GM19452 (cell line): Measurements from ENCODE around the gene CHST4.
"Not testable (repeated sequence)": the region's sequence is repeated elsewhere in the genome, so short reads cannot be mapped to it uniquely, and the experiment has no call there.

Experiments used
- ATAC-seq: cut with Tn5 transposase; IDR thresholded peaks from one replicate; pipeline ENCODE4 v1.9.1; 2021; ENCODE audit not compliant: unreplicated experiment

CHST4 gene

DNA sequence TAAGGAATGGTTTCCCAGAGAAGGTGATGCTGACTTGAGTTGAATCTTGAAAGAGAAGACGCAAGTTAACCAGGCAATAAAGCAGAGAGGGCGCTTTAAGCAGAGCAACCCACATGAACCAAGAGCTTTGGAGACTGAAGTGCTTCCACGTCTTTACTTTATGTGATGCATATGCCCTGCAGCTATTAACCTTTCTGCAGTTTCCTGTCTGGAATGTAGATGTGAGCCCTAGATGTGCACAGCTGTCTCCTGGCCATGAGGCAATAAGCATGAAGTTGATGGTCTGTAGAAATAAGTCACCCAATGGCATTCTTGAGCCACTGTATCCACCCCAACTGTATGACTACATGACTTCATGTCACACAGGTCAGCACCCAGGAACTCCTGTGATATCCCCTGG lies 5.7 kb upstream of the CHST4 start:
- ATAC-seq, result no peak

DNA sequence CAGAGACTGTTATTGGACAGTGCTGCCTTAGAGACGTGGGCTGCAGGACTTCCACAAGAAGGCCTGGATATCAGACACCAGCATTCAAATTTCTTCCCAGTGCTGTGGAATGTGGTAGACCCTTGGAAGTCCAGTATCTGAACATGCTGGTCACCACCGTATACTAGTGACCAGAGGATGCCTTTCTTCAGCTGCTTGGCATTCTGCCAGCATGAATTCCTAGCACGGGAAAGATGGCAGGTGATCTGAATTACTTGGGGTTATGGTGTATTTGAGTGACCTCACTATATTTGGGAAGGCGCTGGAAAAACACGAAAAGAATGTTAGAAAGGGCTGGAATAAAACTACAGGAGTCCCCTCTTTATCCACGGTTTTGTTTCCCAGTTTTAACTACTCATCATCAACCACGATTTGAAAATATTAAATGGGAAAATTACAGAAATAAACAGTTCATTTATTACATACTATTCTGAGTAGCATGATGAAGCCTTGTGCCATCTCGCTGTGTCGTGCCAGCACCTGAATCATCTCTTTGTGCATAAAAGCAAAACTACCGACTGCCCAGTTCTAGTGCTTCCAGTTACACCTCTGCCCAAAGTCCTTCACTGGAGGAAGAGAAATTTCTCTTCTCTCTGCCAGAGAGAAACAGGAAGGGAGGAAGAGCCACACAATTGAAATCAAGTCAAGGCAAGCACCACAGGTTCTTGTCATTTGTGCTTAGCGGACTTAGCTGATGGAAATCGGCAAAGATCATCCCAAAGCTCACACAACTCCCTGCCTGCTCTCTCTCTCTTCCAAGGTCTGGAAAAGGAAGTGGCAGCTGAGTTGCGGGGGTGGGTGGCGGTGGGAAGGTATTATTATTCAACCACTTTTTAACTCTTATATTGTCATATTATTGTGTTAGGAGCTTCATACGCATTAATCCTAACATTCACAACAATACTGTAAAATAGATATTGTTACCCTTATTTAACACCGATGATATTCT lies 1.4 kb upstream of the CHST4 start:
- no peak for ATAC-seq

DNA sequence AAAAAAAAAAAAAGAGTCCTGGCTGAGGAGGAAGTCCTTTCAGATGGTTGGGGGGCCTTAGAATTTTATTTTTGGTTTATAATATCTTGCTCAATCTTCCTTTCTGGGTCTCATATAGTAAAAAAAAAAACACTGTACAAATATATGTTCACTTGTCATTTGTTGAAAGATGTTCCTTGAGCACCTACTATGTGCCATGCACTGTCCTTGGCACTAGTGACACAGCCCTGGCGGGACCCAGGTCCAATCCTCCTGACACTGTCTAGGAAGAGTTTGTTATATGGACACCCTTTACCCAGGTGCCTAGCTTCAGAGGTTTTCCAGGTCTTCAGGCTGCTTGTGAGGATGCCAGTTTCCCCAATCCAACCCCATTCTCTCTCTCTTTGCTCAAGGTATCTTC lies 2.0 kb downstream of the CHST4 start:
- no peak for ATAC-seq

DNA sequence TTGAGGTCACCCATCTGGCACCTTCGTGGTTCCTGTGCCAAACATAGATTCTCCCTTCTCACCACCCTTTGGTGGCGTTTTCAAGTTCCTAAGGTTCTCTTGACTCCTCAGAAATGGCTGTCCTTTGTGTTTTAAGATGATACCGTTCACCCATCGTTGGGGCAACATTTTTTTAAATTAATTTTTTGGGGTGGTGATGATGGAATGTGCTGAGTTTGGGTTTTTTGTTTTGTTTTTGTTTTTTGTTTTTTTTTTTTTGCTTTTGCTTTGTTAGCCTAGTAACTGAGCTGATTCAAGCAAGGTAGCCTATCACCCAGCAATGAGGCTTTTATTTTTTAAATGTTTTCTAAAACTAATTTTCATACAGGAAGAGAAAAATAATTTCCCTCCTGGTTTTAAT lies 2.6 kb downstream of the CHST4 start:
- no peak for ATAC-seq

DNA sequence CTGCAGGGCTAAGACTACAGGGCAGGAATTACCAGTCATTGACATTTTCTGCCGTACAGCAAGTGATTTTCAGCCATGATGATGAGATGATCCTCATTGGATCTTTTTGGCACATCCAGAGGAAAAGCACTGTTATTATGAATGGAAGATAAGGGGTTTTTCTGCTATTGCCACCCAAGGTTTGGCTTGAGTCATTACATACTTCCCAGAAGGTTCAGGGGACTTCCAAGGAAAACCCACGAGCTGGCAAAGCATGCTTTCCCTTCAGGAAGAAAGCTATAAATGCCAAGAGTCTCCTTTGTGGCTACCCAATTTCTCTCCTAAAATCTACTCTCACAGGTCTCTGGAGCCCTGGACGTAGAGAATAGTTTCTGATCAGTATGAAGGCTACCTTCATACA lies 6.1 kb downstream of the CHST4 start:
- no peak for ATAC-seq

DNA sequence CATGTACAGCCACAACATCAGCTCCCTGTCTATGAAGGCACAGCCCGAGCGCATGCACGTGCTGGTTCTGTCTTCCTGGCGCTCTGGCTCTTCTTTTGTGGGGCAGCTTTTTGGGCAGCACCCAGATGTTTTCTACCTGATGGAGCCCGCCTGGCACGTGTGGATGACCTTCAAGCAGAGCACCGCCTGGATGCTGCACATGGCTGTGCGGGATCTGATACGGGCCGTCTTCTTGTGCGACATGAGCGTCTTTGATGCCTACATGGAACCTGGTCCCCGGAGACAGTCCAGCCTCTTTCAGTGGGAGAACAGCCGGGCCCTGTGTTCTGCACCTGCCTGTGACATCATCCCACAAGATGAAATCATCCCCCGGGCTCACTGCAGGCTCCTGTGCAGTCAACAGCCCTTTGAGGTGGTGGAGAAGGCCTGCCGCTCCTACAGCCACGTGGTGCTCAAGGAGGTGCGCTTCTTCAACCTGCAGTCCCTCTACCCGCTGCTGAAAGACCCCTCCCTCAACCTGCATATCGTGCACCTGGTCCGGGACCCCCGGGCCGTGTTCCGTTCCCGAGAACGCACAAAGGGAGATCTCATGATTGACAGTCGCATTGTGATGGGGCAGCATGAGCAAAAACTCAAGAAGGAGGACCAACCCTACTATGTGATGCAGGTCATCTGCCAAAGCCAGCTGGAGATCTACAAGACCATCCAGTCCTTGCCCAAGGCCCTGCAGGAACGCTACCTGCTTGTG lies 10.7 kb downstream of the CHST4 start:
- ATAC-seq, result no peak

DNA sequence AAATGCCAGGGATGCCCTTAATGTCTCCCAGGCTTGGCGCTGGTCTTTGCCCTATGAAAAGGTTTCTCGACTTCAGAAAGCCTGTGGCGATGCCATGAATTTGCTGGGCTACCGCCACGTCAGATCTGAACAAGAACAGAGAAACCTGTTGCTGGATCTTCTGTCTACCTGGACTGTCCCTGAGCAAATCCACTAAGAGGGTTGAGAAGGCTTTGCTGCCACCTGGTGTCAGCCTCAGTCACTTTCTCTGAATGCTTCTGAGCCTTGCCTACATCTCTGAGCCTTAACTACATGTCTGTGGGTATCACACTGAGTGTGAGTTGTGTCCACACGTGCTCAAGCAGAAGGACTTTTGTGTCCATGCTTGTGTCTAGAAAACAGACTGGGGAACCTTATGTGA lies 11.4 kb downstream of the CHST4 start:
- no peak for ATAC-seq

DNA sequence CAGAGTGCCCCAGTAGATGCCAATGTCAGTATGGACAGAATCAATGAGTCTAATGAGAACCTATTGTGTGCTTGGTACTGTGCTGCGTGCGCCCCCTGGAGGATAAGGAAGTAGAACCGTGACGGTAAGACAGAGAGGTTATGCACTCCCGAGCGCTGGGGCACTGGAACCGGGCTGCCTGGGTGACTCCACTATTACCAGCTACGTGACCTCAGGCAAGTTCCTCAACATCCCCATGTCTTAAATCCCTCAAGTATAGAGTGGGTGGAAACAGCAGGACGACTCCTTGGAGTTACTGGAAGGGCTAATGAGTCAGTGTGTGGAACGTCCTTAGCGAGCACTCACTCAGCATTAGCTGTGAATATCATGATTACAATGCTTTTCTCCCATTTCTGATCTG lies 16.2 kb downstream of the CHST4 start:
- no peak for ATAC-seq

DNA sequence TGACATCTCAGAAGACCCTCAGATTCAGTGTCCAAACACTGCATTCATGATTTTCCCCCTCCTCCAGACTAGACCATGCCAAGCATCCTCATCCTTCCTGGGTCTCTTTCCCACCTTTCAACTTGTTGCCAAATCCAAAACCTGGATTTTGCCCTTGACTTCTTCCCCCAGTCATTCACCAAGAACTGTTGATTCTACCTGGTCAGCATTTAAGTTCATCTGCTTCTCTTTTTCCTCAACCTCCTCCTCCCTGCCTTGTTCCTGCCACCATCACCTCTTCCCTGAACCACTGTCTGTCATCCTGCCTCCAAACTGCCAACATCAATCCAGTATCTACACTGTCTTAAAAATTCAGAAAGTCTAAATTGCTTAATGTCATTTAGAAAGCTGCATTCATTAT lies 20.9 kb downstream of the CHST4 start:
- no peak for ATAC-seq

DNA sequence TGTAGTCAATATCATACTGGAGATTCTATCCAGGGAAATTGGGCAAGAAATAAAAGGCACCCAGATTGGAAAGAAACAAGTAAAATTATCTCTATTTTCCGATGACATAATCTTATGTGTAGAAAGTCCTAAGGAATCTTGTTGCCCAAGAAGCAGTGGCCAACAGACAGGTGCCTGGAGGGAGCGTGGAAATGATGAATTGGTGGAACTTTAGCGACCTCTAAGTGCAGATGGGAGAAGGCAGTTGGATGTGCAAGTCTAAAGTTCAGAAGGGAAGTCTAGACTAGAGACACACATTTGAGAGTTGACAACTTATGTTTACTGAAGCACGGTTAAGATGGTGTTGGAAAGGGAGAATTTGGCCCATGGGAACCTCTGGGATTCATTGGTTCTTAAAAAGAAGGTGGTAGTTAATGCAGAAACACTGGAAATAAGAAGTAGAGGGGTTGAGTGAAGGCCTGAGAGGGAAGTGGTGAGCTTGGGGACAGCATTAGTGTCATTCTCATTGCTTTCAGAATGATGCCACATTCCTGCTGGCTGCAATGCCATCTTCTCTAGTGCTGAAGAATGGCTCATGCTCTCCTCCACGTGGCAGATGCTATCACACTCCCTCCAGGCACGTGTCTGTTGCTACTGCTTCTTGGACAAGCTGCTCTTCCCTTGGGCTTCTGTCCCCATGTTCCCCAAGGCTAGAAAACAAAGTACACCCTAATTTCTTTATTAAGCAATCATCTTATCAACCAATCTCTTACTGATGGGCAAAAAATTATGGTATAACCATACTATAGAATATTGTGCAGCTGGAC lies 26.7 kb downstream of the CHST4 start:
- no peak for ATAC-seq

DNA sequence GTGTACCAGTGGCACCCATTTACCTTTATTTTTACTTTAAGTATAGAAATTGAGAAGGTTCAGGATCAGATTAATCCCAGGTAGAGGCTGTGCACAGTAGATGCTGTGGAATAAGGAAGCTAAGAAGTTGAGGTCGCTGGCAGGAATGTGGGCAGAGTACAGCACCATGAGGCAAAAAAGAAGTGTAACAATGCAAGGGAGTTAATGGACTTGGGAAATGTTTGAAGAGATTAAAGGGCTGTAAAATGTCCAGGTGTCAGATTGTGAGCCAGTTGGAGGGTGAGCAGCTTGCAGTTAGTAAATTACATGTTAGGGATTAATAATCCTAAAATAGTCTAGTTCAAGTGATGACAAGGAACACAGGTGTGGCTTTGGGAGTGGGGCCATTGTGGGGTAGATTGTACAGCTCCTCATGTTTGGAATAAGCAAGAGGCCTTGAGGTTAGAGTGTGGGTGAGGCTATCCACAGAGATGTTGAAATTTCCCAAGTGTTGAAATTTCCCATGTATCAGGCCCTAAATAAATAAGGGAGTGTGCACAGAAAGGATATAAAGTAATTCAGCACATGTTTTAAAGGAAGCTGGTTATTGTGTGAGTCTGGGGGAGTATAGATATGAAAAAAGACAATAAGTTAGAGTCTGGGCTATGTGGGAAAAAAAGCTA lies 29.1 kb downstream of the CHST4 start:
- no peak for ATAC-seq

DNA sequence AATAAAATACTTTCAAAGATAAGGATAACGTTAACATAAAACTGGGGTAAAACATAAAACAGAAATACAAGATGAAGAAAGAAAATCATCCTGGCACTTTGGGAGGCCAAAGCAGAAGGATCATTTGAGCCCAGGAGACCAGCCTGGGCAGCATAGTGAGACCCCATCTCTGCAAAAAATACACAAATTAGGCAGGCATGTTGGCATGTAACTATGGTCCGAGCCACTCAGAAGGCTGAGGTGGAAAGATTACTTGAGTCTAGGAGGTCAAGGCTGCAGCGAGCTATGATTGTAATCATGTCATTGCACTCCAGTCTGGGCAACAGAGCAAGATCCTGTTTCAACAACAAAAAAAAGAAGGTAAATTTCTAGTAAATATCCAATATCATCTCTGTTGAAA lies 31.1 kb downstream of the CHST4 start:
- ATAC-seq, result no peak

DNA sequence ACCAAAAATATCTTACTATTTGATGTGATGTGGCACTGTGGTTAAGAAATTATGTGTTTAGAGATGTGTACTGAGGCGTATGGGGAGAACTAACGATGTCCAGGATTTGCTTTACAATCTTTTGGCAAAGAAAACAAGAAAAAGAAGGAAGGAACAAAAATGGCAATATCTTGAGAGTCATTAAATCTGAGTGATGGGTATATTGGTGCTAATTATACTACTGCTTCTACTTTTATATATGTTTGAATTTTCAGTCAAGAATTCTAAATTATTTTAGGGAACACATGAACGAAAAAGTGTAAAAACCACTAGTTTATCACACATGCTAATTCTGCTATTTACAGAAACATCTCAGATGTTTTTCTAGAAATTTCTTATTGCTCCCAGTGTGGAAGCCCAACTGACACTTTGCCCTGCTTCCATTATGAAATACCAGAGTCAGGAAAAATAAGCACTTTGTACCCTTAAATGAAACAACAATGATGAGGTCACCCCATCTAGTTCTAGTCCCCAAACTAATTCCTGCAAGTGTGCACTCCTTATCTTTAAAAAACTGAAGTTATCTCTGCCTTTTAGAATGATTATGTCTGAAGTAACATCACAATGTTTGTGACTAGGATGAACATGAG lies 31.8 kb downstream of the CHST4 start:
- ATAC-seq, result no peak

DNA sequence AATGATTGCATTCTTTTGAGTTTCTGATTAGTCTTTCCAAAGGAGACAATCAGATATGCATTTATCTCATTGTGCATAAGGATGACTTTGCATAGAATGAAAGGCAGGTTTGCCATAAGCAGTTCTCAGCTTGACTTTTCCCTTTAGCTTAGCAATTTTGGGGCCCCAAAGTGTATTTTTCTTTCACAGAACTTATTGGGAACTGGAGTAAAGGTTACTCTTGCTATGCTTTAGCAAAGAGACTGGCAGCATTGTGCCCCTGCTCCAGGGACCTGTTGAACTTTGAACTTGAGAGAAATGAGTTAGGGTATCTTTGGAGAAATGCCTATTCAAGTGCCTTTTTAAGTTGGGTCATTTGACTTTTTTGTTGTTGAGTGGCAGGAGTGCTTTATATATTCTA lies 33.6 kb downstream of the CHST4 start:
- ATAC-seq, result no peak

DNA sequence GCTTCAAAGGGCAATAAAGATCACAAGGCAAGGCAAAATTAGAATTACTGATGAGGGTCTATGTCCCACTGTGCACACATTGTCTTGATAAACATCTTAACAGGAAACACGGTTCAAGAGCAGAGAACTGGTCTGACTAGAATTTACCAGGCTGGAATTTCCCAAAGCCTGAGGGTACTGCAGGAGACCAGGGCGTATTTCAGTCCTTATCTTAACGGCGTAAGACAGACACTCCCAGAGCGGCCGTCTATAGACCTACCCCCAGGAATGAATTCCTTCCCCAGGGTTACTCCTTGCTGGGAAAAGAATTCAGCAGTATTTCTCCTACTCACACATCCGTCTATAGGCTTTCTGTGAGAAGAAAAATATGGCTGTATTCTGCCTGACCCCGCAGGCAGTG lies 35.7 kb downstream of the CHST4 start:
- not testable (repeated sequence) for ATAC-seq

DNA sequence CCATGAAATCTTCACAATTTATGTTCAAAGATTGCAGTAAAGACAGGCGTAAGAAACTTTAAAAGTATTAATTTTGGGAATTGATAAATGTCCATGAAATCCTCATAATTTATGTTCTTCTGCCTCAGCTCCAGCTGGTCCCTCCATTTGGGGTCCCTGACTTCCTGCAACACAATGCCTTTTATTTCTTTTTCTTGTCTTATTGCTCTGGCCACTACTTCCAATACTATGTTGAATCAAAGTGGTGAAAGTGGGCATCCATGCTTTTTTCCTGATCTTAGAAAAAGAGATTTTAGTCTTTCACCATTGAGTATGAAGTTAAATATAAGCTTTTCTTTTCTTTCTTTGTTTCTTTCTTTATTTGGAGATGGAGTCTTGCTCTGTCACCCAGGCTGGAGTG lies 36.3 kb downstream of the CHST4 start:
- no peak for ATAC-seq

DNA sequence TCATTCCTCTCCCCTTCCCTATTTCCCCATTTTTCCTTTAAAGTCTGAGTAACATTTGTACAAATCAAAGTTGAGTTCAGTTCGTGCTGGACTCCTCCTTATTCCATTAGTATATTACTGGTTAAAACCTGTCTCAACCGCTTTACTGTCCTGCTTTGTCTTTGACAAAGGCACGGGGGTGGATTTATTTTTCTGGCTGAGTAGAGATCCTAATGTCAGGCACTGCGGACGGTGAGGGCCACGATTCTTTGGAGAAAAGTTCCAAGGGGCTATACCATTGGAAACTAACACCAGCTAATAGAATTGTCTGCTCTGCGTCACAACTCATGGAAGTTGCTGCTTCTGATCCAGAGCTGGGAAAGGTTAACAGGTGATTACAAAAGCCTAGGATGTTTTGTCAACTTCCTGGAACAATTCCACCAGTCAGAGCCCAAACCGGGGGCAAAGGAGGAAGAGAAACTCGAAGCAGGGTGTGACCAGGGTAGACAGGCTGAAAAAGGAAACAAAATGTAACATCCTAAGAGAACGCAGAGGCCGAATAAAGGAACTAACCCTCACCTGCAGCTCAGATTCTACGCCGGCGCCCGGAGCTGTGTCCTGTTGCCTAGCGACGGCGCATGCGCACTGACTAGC lies 38.2 kb downstream of the CHST4 start:
- ATAC-seq, result no peak

DNA sequence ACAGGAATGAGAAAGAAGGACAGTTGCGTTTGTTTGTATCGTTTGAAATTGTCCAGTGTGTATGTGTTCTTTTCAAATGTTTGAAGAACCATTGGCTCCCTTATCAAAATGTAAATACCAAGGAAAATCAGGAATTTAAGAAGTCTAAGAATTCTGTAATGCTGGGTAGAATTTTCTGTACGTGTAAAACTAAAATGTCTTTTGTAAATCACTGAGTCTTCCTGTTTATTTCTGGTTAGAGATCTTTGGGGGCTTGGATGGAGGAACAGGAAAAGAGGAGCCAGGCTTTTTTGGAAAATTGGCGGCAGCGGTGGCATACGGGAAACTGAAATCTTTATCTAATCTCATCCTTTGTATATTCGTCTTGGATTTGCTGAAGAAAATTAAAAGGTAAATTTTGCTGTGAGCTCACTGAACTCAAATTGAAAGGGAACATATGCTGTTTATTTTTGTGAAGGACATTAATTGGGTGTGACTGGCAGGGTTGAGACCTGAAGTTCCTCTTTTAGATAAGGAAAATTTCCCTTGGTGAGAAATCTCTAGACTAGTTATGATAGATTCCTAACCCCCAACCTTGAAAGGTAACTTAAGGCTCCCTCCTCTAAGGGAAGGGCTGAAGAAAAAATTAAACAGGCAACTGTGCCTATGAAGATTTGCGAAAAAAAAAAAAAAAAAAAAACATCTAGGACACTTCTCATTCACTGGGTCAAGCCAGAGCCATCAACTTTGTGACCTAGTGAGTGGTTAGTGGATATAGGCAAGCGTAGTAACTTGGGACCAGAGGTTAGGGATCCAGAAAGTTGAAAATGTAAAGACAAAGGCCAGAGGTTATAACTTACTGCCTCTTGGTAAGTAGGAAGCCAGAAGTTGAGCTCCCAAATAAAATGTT lies 39.8 kb downstream of the CHST4 start:
- no peak for ATAC-seq

DNA sequence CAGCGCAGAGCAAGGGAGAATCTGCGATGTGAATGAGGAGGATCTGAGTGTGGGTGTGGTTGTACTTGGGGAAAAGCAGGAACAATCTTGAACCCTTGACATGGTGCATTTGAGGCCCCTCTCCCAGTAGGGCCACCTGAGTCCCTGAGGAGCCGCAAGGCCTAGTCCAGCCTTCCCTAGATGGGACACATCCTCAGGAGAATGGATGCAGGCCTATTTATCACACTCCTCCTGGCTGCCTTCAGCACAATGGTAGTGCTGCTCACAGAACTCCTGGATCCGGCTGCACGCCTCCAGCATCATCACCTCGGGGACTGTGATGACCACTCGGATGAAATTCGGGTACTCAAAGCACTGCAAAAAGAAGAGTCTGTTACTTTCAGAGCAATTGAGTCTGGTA lies 41.7 kb downstream of the CHST4 start:
- ATAC-seq, result no peak
